ENCODE results near the gene DCDC2.

- no peak for TF ChIP-seq MAX (IDR thresholded peaks at IDR 0.05)
- TF ChIP-seq CTCF (IDR thresholded peaks at IDR 0.05; ENCODE audit: low read depth, low read length, missing input control), result no peak
- TF ChIP-seq RXRA (IDR thresholded peaks at IDR 0.05), result no peak
- no peak for TF ChIP-seq RAD21 (IDR thresholded peaks at IDR 0.05)
- no peak for TF ChIP-seq REST (IDR thresholded peaks at IDR 0.05)
- TF ChIP-seq HNF4A (conservative IDR thresholded peaks at IDR 0.05), result no peak
- TF ChIP-seq FOXA1 (IDR thresholded peaks at IDR 0.05), result no peak
- TF ChIP-seq NR2F2 (IDR thresholded peaks at IDR 0.05), result no peak
Measured at GRCh38 chr6:24187965-24188577, 169.8 kb downstream of the DCDC2 start.

Measured in liver (tissue), 3 donors.